IPS DF 19.7 (cell line): ENCODE results near the gene RPL36AL.
"Not testable (repeated sequence)": the region's sequence is repeated elsewhere in the genome, so short reads cannot be mapped to it uniquely, and the experiment has no call there.

Experiments
- DNase-seq: peaks from one replicate; pipeline ENCODE4 v3.0.0-alpha.2; 2013; ENCODE audit warnings: low read depth, low spot score

The RPL36AL gene

GRCh38 chr14:49619273-49619672 is 1.2 kb downstream of the RPL36AL start:
- DNase-seq: not testable (repeated sequence)

- no peak for DNase-seq
These were observed 2.4 kb downstream of the RPL36AL start for GRCh38 chr14:49617852-49618519.

- no peak for DNase-seq
These were observed 4.7 kb downstream of the RPL36AL start for GRCh38 chr14:49615776-49616175.

- no peak for DNase-seq
These were observed 6.2 kb downstream of the RPL36AL start for GRCh38 chr14:49614196-49614595.

- DNase-seq: no peak
These were observed 7.8 kb downstream of the RPL36AL start for GRCh38 chr14:49612671-49613070.

- DNase-seq: no peak
These were observed 8.2 kb downstream of the RPL36AL start for GRCh38 chr14:49612251-49612650.

GRCh38 chr14:49607583-49607982 is 12.8 kb downstream of the RPL36AL start:
- no peak for DNase-seq

GRCh38 chr14:49598485-49599300 is 21.7 kb downstream of the RPL36AL start, which contains the start of gene LRR1:
Gene LRR1 (plus strand): TSS chr14:49598940. CDS start chr14:49599021, 81 bp downstream.
- no peak for DNase-seq

- DNase-seq: no peak
These were observed 22.3 kb downstream of the RPL36AL start for GRCh38 chr14:49598189-49598484.

GRCh38 chr14:49594347-49595091 is 25.9 kb downstream of the RPL36AL start:
- DNase-seq: no peak

- DNase-seq: no peak
These were observed 27.4 kb downstream of the RPL36AL start for GRCh38 chr14:49593016-49593415.

- no peak for DNase-seq
These were observed 31.0 kb downstream of the RPL36AL start for GRCh38 chr14:49589387-49589786.

GRCh38 chr14:49586673-49587460 is 33.6 kb downstream of the RPL36AL start:
- no peak for DNase-seq

- DNase-seq: peak; percentile 96
These were observed 34.4 kb downstream of the RPL36AL start, which contains the start of gene RPS29 for GRCh38 chr14:49585803-49586672. Gene RPS29 (minus strand): TSS chr14:49586380. CDS start chr14:49586346, 34 bp downstream.

- DNase-seq: not testable (repeated sequence)
These were observed 35.3 kb downstream of the RPL36AL start for GRCh38 chr14:49584981-49585640.

- no peak for DNase-seq
These were observed 36.4 kb downstream of the RPL36AL start for GRCh38 chr14:49584058-49584457.

GRCh38 chr14:49583629-49584028 is 36.8 kb downstream of the RPL36AL start:
- no peak for DNase-seq

GRCh38 chr14:49582113-49582977 is 38.1 kb downstream of the RPL36AL start:
- no peak for DNase-seq
